ENCODE data around the gene VARS2. TPM values are rescaled to one million over a fixed set of nuclear protein-coding genes. Genes with fewer than 3 reads are reported as not detected.

Gene VARS2
- total and polyA plus RNA-seq, 3 donors from 2014 or later, result 31.4 to 45.5 (median 36.5) TPM

DNA sequence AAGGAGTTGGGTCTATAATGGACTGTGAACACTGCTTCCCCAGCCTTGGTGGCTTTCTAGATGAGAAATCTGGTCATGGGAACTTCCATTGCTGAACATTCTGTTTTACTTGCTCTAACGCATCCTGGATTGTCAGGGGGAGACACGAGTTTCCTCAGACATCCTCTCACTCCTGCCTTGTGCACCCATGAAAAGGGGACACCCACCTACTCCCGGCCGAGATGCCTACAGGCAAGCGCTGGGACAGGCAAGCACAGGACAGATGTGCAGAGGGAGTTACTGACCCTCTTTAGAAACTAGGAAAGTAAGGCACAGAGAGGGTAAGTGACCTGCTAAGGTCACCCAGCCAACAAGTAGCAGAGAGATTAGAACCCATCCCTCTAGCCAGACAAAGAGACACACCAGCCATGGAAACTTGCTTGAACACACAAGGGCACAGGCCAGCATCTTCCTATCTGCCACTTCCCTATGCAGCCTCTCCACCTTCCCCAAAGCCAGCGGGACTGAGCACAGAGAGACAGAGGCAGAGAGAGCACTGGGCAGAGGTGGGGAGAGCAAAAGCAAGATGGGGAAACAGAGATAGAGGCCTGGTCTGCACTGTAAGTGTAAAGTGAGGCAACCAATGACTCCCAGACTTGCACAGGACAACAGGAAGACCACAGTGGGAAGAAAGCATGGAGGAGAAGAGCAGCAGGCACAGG lies 18.8 kb downstream of the VARS2 start:
- 81 to 88% methylated on average over 4 to 6 of the region's 6 CpGs for WGBS, 2 donors
- Histone ChIP-seq H3K36me3 (ENCODE audit: low read depth, missing control alignments) (no peaks in the 10 kb centered on the region), H3K27me3 (no peaks in the 10 kb centered on the region), H3K4me1 (no peaks in the 10 kb centered on the region), H3K9me3 (no peaks in the 10 kb centered on the region), H3K4me3 (no peak overlapping the region), H3K27ac (no peak overlapping the region)
- intact Hi-C loops (cut with DNase I; ENCODE audit: low total_unique reads), result no loop called here
- DNase-seq, result no peak
- TF ChIP-seq, protein P1, sequence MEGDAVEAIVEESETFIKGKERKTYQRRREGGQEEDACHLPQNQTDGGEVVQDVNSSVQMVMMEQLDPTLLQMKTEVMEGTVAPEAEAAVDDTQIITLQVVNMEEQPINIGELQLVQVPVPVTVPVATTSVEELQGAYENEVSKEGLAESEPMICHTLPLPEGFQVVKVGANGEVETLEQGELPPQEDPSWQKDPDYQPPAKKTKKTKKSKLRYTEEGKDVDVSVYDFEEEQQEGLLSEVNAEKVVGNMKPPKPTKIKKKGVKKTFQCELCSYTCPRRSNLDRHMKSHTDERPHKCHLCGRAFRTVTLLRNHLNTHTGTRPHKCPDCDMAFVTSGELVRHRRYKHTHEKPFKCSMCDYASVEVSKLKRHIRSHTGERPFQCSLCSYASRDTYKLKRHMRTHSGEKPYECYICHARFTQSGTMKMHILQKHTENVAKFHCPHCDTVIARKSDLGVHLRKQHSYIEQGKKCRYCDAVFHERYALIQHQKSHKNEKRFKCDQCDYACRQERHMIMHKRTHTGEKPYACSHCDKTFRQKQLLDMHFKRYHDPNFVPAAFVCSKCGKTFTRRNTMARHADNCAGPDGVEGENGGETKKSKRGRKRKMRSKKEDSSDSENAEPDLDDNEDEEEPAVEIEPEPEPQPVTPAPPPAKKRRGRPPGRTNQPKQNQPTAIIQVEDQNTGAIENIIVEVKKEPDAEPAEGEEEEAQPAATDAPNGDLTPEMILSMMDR (IDR thresholded peaks at IDR 0.05), result no peak
- TF ChIP-seq POLR2A (IDR thresholded peaks at IDR 0.05), result no peak

DNA sequence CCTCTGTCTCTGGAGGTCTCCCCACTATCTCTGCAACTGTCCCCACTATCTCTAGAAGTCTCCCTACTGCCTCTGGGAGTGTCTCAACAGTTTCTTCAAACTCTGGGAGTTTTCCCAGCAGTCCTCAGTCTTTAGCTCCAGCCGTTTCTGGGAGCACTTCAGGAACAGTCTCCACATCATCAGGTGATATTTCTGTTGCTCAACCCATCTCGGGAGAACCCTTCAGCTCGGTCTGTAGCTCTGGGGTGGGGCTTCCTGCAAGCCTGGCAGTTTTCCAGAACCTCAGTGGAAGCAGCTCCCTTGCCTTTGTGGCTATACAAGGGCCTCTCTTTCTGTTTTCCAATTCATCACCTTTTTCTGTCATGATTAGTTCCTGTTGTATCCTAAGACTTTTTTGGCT lies 21.0 kb downstream of the VARS2 start:
- Histone ChIP-seq H3K9me3 (no peaks in the 10 kb centered on the region), H3K4me3 (no peak overlapping the region), H3K27ac (no peak overlapping the region), H3K27me3 (no peaks in the 10 kb centered on the region), H3K4me1 (no peaks in the 10 kb centered on the region), H3K36me3 (ENCODE audit: low read depth, missing control alignments) (no peaks in the 10 kb centered on the region)
- 50 to 69% methylated on average over 3 of the region's 3 CpGs for WGBS, 2 donors
- intact Hi-C loops (cut with DNase I; ENCODE audit: low total_unique reads), result no loop called here
- TF ChIP-seq, protein P1 (IDR thresholded peaks at IDR 0.05), result no peak
- no peak for TF ChIP-seq POLR2A (IDR thresholded peaks at IDR 0.05)
- DNase-seq, result no peak

DNA sequence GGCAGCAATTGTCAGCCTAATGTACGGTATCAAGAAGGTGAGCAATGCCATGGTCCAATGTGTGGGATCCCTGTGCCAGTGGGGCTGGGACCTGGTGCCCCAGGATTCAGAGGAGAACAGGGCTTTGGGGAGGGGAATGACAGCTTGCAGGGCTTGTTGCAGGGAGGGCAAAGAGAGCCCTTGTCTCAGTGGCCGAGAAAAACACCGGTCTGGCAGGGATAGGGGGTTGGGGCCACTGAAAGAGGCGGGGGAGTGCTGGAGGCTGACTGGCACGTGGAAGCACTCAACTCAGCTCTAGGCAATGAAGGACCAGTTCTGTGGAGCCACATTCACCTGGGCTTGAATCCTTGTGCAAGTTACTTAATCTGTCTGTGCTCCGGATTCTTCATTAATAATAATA lies 23.2 kb downstream of the VARS2 start:
- 81 to 86% methylated on average over 6 of the region's 6 CpGs for WGBS, 2 donors
- intact Hi-C loops (cut with DNase I; ENCODE audit: low total_unique reads), result no loop called here

DNA sequence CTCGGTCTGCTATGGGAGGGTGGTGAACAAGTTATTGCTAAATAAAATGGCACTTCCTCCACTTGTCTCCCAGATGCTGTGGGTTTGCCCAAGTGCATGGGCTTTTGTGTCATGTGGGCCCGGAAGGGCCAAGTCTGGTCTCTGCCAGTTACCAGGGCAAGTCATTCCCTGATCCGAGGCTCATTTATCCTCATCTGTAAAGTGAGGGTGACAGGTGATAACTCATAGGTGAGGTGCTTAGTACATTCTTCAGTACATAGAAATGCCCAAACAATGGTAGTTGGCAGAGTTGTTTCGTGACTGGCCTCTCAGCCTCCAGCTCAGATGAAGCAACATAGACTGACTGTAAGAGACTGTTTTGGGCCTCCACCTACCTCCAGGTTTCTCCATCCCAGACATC lies 24.7 kb downstream of the VARS2 start:
- intact Hi-C loops (cut with DNase I; ENCODE audit: low total_unique reads), result no loop called here
- DNase-seq, result no peak
- Histone ChIP-seq H3K4me3 (no peak overlapping the region), H3K27me3 (no peaks in the 10 kb centered on the region), H3K9me3 (no peaks in the 10 kb centered on the region), H3K4me1 (no peaks in the 10 kb centered on the region), H3K36me3 (ENCODE audit: low read depth, missing control alignments) (no peaks in the 10 kb centered on the region), H3K27ac (no peak overlapping the region)
- TF ChIP-seq, protein P1 (IDR thresholded peaks at IDR 0.05), result no peak
- TF ChIP-seq POLR2A (IDR thresholded peaks at IDR 0.05), result no peak
- 84% methylated on average over 4 of the region's 4 CpGs for WGBS, 2 donors

More for the DNA sequence above, 23.2 kb downstream of the VARS2 start:
- no peaks in the 10 kb centered on the region for H3K4me1 ChIP-seq
- no peaks in the 10 kb centered on the region for H3K27me3 ChIP-seq
- H3K27ac ChIP-seq, result no peak overlapping the region
- H3K4me3 ChIP-seq, result no peak overlapping the region
- no peaks in the 10 kb centered on the region for H3K9me3 ChIP-seq
- no peak for DNase-seq
- no peak for TF ChIP-seq POLR2A (IDR thresholded peaks at IDR 0.05)
- TF ChIP-seq, protein P1 (IDR thresholded peaks at IDR 0.05), result no peak
- H3K36me3 ChIP-seq (ENCODE audit: low read depth, missing control alignments), result no peaks in the 10 kb centered on the region

DNA sequence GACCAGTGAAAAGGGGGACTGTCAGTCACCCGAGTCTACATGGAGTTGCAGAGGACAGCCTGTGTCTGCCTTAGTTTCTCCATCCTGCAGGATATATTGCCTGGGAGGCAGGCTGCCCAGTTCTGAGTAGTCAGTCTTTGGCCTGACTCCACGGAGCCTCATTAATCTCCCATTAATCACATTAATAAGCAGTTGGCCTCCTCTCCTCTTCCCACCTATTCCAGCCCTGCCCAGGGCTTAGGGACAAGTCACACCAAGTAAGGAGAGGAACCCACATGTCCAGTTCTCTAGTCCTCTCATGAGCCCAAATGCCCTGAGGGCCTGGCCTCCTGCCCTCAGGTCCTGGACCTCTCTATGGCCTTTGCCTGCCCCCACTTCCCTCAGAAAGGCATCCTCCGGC lies 25.4 kb downstream of the VARS2 start:
- H3K36me3 ChIP-seq (ENCODE audit: low read depth, missing control alignments), result no peaks in the 10 kb centered on the region
- H3K4me3 ChIP-seq, result no peak overlapping the region
- DNase-seq, result no peak
- whole genome bisulfite sequencing, 2 donors, result 64 to 68% methylated on average over 3 of the region's 3 CpGs
- no peaks in the 10 kb centered on the region for H3K4me1 ChIP-seq
- no peaks in the 10 kb centered on the region for H3K9me3 ChIP-seq
- no peak overlapping the region for H3K27ac ChIP-seq
- TF ChIP-seq, protein P1 (IDR thresholded peaks at IDR 0.05), result no peak
- no peak for TF ChIP-seq POLR2A (IDR thresholded peaks at IDR 0.05)
- H3K27me3 ChIP-seq, result no peaks in the 10 kb centered on the region
- intact Hi-C loops (cut with DNase I; ENCODE audit: low total_unique reads), result no loop called here
